ENCODE data around the gene SLC13A2. TPM values are rescaled to one million over a fixed set of nuclear protein-coding genes. Genes with fewer than 3 reads are reported as not detected.

Gene SLC13A2
- total and polyA plus RNA-seq, 7 donors = under 0.01 to 29.1 (median 9.9) TPM; not detected in 3

GRCh38 chr17:28528327-28529012, 55.0 kb downstream of the SLC13A2 start:
- 28 to 61% methylated on average over 9 of the region's 9 CpGs for WGBS, 2 donors
- Histone ChIP-seq H3K36me3 (no peaks in the 10 kb centered on the region), H3K4me1 (no peaks in the 10 kb centered on the region), H3K4me3 (no peak overlapping the region), H3K27ac (no peak overlapping the region), H3K27me3 (peaks cover 0 to 5% (median 0%) of the 10 kb centered on the region in 3 donors), H3K9me3 (no peaks in the 10 kb centered on the region)
- intact Hi-C loops (cut with DNase I) = no loop called here
- no peak for TF ChIP-seq CTCF (IDR thresholded peaks at IDR 0.05)
- TF ChIP-seq POLR2A (IDR thresholded peaks at IDR 0.05) = no peak
- no peak for TF ChIP-seq EP300 (IDR thresholded peaks at IDR 0.05)
- no peak for TF ChIP-seq POLR2AphosphoS5 (IDR thresholded peaks at IDR 0.05)
- no peak for DNase-seq

- no peak for DNase-seq
- WGBS, 2 donors = 88 to 89% methylated on average over 3 of the region's 3 CpGs
- peaks cover 0 to 5% (median 0%) of the 10 kb centered on the region in 3 donors for H3K27me3 ChIP-seq
- H3K4me1 ChIP-seq = no peaks in the 10 kb centered on the region
- H3K4me3 ChIP-seq = no peak overlapping the region
- TF ChIP-seq EP300 (IDR thresholded peaks at IDR 0.05) = no peak
- TF ChIP-seq POLR2AphosphoS5 (IDR thresholded peaks at IDR 0.05) = no peak
- no peak for TF ChIP-seq POLR2A (IDR thresholded peaks at IDR 0.05)
- no peak for TF ChIP-seq CTCF (IDR thresholded peaks at IDR 0.05)
- H3K36me3 ChIP-seq = no peaks in the 10 kb centered on the region
- no peaks in the 10 kb centered on the region for H3K9me3 ChIP-seq
- intact Hi-C loops (cut with DNase I) = no loop called here
- H3K27ac ChIP-seq = no peak overlapping the region
These were observed 55.6 kb downstream of the SLC13A2 start for GRCh38 chr17:28529013-28529400.

- intact Hi-C loops (cut with DNase I) = no loop called here
- WGBS, 2 donors = 91 to 92% methylated on average over 4 of the region's 4 CpGs
- no peak for DNase-seq
- no peak for TF ChIP-seq POLR2A (IDR thresholded peaks at IDR 0.05)
- no peak for TF ChIP-seq EP300 (IDR thresholded peaks at IDR 0.05)
- no peak for TF ChIP-seq CTCF (IDR thresholded peaks at IDR 0.05)
- no peak for TF ChIP-seq POLR2AphosphoS5 (IDR thresholded peaks at IDR 0.05)
- no peaks in the 10 kb centered on the region for H3K4me1 ChIP-seq
- H3K4me3 ChIP-seq = no peak overlapping the region
- H3K36me3 ChIP-seq = no peaks in the 10 kb centered on the region
- no peak overlapping the region for H3K27ac ChIP-seq
- H3K27me3 ChIP-seq = peaks cover 0 to 5% (median 0%) of the 10 kb centered on the region in 3 donors
- H3K9me3 ChIP-seq = no peaks in the 10 kb centered on the region
These were observed 56.8 kb downstream of the SLC13A2 start for GRCh38 chr17:28530250-28530649.

- H3K4me1 ChIP-seq = no peaks in the 10 kb centered on the region
- H3K36me3 ChIP-seq = no peaks in the 10 kb centered on the region
- intact Hi-C loops (cut with DNase I) = no loop called here
- H3K9me3 ChIP-seq = no peaks in the 10 kb centered on the region
- DNase-seq = no peak
- 82 to 88% methylated on average over 7 of the region's 7 CpGs for WGBS, 2 donors
- H3K4me3 ChIP-seq = no peak overlapping the region
- H3K27ac ChIP-seq = no peak overlapping the region
- TF ChIP-seq POLR2AphosphoS5 (IDR thresholded peaks at IDR 0.05) = no peak
- no peak for TF ChIP-seq EP300 (IDR thresholded peaks at IDR 0.05)
- no peak for TF ChIP-seq POLR2A (IDR thresholded peaks at IDR 0.05)
- TF ChIP-seq CTCF (IDR thresholded peaks at IDR 0.05) = no peak
- peaks cover 0 to 5% (median 0%) of the 10 kb centered on the region in 3 donors for H3K27me3 ChIP-seq
These were observed 57.5 kb downstream of the SLC13A2 start for GRCh38 chr17:28530926-28531325.

Measured in sigmoid colon (tissue), 7 donors.